COR-L47 (cell line): Measurements from ENCODE around the gene PDE4B.

ENCODE experiments used
- DNase-seq: peaks from one replicate; lab custom pipeline; 2025; lab: John Stamatoyannopoulos, UW

Gene PDE4B

GRCh38 chr1:66336641-66336990, 543.9 kb downstream of the PDE4B start:
- no peak for DNase-seq

GRCh38 chr1:66337249-66337648, 544.6 kb downstream of the PDE4B start:
- DNase-seq, result no peak

GRCh38 chr1:66339944-66340343, 547.2 kb downstream of the PDE4B start:
- no peak for DNase-seq

GRCh38 chr1:66341446-66342089, 548.9 kb downstream of the PDE4B start:
- DNase-seq, result no peak

GRCh38 chr1:66342707-66343106, 550.0 kb downstream of the PDE4B start:
- DNase-seq, result no peak

GRCh38 chr1:66343569-66344325, 551.1 kb downstream of the PDE4B start:
- no peak for DNase-seq

- DNase-seq, result no peak
Measured at GRCh38 chr1:66346057-66346795, 553.5 kb downstream of the PDE4B start.

- no peak for DNase-seq
Measured at GRCh38 chr1:66346873-66347272, 554.2 kb downstream of the PDE4B start.

GRCh38 chr1:66348776-66349175, 556.1 kb downstream of the PDE4B start:
- DNase-seq, result no peak

- no peak for DNase-seq
Measured at GRCh38 chr1:66349242-66349641, 556.5 kb downstream of the PDE4B start.

GRCh38 chr1:66350001-66350547, 557.4 kb downstream of the PDE4B start:
- no peak for DNase-seq

GRCh38 chr1:66351478-66351877, 558.8 kb downstream of the PDE4B start:
- no peak for DNase-seq

- DNase-seq, result no peak
Measured at GRCh38 chr1:66351913-66352312, 559.2 kb downstream of the PDE4B start.

- no peak for DNase-seq
Measured at GRCh38 chr1:66352792-66353191, 560.1 kb downstream of the PDE4B start.

GRCh38 chr1:66353257-66353656, 560.6 kb downstream of the PDE4B start:
- DNase-seq, result no peak

- no peak for DNase-seq
Measured at GRCh38 chr1:66354311-66355201, 561.9 kb downstream of the PDE4B start.

GRCh38 chr1:66355756-66356155, 563.1 kb downstream of the PDE4B start:
- no peak for DNase-seq

GRCh38 chr1:66356605-66357004, 563.9 kb downstream of the PDE4B start:
- no peak for DNase-seq

- DNase-seq, result no peak
Measured at GRCh38 chr1:66357021-66357420, 564.3 kb downstream of the PDE4B start.

GRCh38 chr1:66357478-66358197, 564.9 kb downstream of the PDE4B start:
- no peak for DNase-seq

- DNase-seq, result no peak
Measured at GRCh38 chr1:66359269-66359668, 566.6 kb downstream of the PDE4B start.
